Fibroblast of villous mesenchyme (primary cell): ENCODE measurements around the gene ZBTB17. TPM values are rescaled to one million over a fixed set of nuclear protein-coding genes. Genes with fewer than 3 reads are reported as not detected.

Experiments used
- DNase-seq: peaks from one replicate; pipeline ENCODE4 v3.0.0-alpha.2; 2010; ENCODE audit warnings: low read depth
- H3K4me3 ChIP-seq: 2 replicates; pipeline ENCODE4 v1.5.1; 2011; ENCODE audit warnings: low read depth, mild to moderate bottlenecking, low read length
- total RNA-seq: library from RNA; depleted of rRNA; stranded (reverse); fragments of >200 nt; gene quantifications from 2 replicates; pipeline ENCODE4 v1.2.3, GENCODE V29; 2012
- TF ChIP-seq, protein P1 (sequence below): IDR thresholded peaks from 2 replicates; pipeline ENCODE4 v1.5.1; 2012; ENCODE audit warnings: low read depth, mild to moderate bottlenecking, low read length; ENCODE audit not compliant: insufficient read depth

ZBTB17 gene
- total RNA-seq, 1 donor = 31.5 TPM

DNA sequence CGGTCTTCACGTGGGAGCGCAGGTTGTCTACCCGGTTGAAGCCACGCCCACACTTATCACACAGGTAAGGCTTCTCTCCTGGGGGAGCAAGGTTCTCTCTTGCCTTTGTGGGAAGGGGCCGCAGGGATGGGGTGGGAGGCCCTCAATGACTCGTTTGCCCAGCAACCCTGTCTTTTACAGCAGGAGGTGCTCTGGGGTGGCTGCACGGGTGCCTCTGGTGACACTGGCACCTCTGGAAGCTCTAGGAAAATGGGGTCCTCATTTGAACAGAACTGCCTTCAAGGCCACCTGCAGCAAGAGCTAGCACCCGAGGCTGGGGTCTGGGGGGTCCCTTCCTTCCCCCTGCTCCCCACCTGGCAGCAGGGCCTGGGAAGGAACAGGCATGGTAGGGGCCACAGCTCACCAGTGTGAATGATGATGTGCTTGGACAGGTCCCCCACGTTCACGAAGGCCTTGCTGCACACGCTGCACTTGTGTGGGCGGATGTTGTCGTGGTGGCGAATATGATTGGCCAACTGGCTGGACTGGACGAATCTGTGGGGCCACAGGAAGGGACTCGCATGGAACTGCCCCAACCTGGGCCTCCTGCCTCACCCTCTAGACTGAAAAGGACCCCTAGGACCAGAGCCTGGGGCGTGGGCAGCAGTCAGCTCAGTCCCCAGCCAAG is 33.1 kb downstream of the ZBTB17 start:
- TF ChIP-seq, protein P1, sequence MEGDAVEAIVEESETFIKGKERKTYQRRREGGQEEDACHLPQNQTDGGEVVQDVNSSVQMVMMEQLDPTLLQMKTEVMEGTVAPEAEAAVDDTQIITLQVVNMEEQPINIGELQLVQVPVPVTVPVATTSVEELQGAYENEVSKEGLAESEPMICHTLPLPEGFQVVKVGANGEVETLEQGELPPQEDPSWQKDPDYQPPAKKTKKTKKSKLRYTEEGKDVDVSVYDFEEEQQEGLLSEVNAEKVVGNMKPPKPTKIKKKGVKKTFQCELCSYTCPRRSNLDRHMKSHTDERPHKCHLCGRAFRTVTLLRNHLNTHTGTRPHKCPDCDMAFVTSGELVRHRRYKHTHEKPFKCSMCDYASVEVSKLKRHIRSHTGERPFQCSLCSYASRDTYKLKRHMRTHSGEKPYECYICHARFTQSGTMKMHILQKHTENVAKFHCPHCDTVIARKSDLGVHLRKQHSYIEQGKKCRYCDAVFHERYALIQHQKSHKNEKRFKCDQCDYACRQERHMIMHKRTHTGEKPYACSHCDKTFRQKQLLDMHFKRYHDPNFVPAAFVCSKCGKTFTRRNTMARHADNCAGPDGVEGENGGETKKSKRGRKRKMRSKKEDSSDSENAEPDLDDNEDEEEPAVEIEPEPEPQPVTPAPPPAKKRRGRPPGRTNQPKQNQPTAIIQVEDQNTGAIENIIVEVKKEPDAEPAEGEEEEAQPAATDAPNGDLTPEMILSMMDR = no peak
- no peak overlapping the region for H3K4me3 ChIP-seq
- no peak for DNase-seq

- H3K4me3 ChIP-seq = no peak overlapping the region
- no peak for DNase-seq
- TF ChIP-seq, protein P1 = no peak
Observed at GRCh38 chr1:15941899-15942660, 33.8 kb downstream of the ZBTB17 start.

GRCh38 chr1:15941044-15941840 is 34.7 kb downstream of the ZBTB17 start:
- TF ChIP-seq, protein P1 = no peak
- H3K4me3 ChIP-seq = no peak overlapping the region
- DNase-seq = no peak

DNA sequence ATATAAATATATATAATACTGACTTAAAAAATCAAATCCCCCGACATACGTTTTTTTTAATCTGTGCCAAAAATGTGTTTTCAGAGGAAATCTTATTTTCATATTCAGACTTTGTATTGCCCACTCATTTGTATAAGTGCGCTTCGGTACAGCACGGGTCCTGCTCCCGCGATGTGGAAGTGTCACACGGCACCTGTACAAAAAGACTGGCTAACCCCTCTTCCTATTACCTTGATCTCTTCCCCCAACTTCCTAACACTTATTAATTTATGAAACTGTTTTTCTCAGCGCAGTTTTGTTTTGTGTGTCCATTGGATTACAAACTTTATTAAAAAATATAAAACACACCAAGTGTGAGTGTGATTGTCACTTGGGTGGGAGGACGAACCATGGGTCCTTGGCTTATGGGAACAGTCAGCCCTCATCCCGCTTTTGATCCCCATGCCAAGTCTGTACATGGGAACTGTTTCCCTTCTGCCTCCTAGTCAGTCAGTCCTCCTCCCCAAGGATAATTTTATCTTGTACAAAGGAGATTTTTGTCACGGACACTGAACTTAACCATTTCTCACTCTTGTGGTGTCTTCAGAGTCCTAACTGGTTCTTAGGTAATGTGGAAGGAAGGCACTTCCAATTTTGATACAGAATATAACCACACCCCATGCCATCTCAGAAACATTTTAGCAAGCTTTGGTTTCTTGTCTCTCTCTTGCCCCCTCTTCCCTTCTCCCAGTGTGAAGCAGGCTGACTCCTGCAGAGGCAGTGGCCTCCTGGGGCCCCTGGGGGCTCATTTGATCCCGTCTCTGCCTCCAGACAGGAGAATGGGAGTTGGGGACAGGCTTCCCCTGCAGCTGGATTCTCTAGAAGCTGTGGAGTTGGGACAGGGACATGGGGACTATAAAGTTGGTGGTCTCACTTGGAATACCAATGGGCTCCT is 35.5 kb downstream of the ZBTB17 start:
- no peak for DNase-seq
- TF ChIP-seq, protein P1 = no peak
- no peak overlapping the region for H3K4me3 ChIP-seq

DNA sequence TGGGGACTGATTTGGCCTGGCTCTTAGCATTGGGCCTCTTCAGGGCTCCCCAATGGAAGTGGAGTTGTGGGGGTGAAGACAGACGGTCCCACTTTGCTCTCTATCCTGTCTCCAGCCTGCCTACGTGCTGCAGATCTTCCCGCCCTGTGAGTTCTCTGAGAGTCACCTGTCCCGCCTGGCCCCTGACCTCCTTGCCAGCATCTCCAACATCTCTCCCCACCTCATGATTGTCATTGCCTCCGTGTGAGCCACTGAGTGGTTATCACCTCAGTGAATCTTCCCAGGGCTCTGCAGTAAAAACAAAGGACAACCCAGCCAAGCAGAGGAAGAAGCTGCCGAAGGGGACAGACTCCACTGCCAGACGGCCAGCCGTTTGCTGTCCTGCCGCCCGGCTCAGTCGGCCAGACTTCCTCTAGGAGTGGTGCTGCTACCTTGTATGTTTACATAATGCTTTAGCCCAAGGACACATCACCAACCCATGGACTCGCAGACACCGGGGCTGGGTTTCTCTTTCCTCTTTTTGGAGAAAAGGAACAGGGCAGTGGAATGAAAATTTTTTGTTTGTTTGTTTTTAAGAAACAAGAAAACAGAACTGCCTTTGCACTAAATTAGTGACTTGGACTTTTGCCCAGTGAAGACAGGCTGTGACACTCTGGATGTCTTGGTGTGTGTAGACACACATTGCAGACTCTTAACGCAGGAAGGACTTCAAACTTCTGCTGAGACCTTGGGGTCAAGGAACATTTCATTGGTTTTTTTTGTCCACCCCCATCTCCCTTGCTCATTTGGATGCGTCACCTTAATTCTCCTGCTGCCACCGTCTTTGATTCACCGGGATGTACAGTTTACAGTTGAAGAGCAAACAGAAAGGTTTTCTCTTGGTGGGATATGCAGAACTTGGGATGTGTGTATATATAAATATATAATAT is 36.5 kb downstream of the ZBTB17 start:
- H3K4me3 ChIP-seq = no peak overlapping the region
- peak; percentile 71 for DNase-seq
- TF ChIP-seq, protein P1 = no peak
